ENCODE data around the gene FADD. TPM values are rescaled to one million over a fixed set of nuclear protein-coding genes. Genes with fewer than 3 reads are reported as not detected.
A peak's percentile ranks its signal among the peaks of the same experiment; 100 is the strongest.

FADD gene
- polyA plus RNA-seq, 3 donors = 5.4 to 9.5 (median 7.7) TPM

DNA sequence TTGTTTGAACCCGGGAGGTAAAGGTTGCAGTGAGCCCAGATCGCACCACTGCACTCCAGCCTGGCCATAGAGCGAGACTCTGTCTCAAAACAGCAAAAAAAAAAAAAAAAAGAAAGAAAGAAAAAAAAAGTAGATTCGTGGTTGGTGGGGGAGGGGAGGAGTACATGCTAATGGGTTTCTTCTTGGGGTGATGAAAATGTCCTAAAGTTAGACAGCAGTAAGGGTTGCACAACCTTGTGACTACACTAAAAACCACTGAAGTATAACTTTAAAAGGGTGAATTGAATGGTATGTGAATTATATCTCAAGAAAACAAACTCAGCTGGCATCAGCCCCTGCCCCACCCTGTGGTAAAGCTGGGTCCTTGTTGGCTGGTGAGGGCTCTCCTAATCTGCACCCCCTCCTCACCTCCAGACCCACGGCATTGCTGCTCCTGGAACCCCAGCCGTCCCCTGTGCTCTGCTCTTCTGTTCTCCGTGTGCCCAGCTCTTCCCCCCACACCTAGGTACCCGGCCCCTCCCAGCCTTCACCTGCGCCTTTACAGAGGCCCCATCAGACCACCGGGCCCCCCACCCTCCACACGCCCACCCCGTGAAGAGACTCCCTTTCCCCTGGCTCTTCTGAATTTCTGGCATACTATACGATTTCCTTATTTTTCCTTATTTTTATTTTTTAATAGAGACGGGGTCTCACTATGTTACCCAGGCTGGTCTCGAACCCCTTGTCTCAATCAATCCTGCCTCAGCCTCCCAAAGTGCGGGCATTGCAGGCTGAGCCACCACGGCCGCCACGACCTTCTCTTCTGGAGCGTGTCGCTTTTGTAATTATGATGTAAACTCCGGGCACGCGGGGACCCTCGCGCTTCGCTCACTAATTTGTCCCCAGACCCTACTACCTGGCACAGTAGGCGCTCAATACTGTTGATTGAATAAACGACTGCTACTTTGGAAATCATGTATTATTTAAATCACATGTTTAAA is 924 bp upstream of the FADD start:
- Histone ChIP-seq H3K79me2 (ENCODE audit: insufficient read depth, low read length) (peaks cover 44% of the 10 kb centered on the region), H3K9ac (ENCODE audit: insufficient read depth, low read length, poor library complexity, severe bottlenecking) (peak overlapping the region; percentile 99), H2AFZ (ENCODE audit: insufficient read depth, low read depth, low read length, poor library complexity, severe bottlenecking) (peak overlapping the region; percentile 85), H3K4me2 (replicated peaks; ENCODE audit: extremely low read depth, low read length, poor library complexity, severe bottlenecking) (peak overlapping the region; percentile 78), H3K4me1 (ENCODE audit: control insufficient read depth in 1 of 2, insufficient read depth in 2 of 2, low read length in 2 of 2) (peaks cover 26 to 36% of the 10 kb centered on the region in 2 donors), H3K36me3 (replicated peaks in 1 of 2; ENCODE audit: control insufficient read depth in 1 of 2, insufficient read depth in 2 of 2, low read length in 2 of 2) (peaks cover 15 to 25% of the 10 kb centered on the region in 2 donors), H3K4me3 (replicated peaks in 1 of 3; ENCODE audit: low read depth in 2 of 3, low read length in 3 of 3) (peak overlapping the region; percentile 81 to 94 (median 83)), H3K9me3 (replicated peaks in 1 of 2; ENCODE audit: control insufficient read depth in 1 of 2, insufficient read depth in 1 of 2, low read length in 2 of 2) (no peaks in the 10 kb centered on the region), H4K20me1 (ENCODE audit: insufficient read depth, low read length) (peaks cover 32% of the 10 kb centered on the region), H3K27ac (ENCODE audit: low read depth in 1 of 2, low read length in 2 of 2) (peak overlapping the region; percentile 65 to 95), H3K27me3 (ENCODE audit: control insufficient read depth in 2 of 2, insufficient read depth in 2 of 2, low read length in 2 of 2) (peaks cover 0 to 2% of the 10 kb centered on the region in 2 donors)
- Mint-ChIP-seq H3K27ac (peak overlapping the region; percentile 91 to 97 (median 95)), H3K4me3 (peak overlapping the region; percentile 89 to 96), H3K27me3 (ENCODE audit: low read depth in 3 of 3) (peaks cover 11 to 21% (median 15%) of the 10 kb centered on the region in 3 donors), H3K36me3 (peaks cover 29 to 30% of the 10 kb centered on the region in 2 donors), H3K9me3 (peaks cover 0 to 3% (median 0%) of the 10 kb centered on the region in 7 donors), H3K4me1 (peaks cover 40% of the 10 kb centered on the region)
- peak; percentile 67 to 74 (median 72) for DNase-seq
- intact Hi-C loops (cut with micrococcal nuclease) = loop anchor here (2.0 to 10.0 kb wide), 5 partner anchors 69 to 905 kb away; partner anchors contain the start of gene PPFIA1 (in 2 of the 2)
- TF ChIP-seq, protein P1, sequence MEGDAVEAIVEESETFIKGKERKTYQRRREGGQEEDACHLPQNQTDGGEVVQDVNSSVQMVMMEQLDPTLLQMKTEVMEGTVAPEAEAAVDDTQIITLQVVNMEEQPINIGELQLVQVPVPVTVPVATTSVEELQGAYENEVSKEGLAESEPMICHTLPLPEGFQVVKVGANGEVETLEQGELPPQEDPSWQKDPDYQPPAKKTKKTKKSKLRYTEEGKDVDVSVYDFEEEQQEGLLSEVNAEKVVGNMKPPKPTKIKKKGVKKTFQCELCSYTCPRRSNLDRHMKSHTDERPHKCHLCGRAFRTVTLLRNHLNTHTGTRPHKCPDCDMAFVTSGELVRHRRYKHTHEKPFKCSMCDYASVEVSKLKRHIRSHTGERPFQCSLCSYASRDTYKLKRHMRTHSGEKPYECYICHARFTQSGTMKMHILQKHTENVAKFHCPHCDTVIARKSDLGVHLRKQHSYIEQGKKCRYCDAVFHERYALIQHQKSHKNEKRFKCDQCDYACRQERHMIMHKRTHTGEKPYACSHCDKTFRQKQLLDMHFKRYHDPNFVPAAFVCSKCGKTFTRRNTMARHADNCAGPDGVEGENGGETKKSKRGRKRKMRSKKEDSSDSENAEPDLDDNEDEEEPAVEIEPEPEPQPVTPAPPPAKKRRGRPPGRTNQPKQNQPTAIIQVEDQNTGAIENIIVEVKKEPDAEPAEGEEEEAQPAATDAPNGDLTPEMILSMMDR (IDR thresholded peaks at IDR 0.05) = no peak
- 77% methylated on average over 9 of the region's 29 CpGs for WGBS (ENCODE audit: insufficient coverage)

DNA sequence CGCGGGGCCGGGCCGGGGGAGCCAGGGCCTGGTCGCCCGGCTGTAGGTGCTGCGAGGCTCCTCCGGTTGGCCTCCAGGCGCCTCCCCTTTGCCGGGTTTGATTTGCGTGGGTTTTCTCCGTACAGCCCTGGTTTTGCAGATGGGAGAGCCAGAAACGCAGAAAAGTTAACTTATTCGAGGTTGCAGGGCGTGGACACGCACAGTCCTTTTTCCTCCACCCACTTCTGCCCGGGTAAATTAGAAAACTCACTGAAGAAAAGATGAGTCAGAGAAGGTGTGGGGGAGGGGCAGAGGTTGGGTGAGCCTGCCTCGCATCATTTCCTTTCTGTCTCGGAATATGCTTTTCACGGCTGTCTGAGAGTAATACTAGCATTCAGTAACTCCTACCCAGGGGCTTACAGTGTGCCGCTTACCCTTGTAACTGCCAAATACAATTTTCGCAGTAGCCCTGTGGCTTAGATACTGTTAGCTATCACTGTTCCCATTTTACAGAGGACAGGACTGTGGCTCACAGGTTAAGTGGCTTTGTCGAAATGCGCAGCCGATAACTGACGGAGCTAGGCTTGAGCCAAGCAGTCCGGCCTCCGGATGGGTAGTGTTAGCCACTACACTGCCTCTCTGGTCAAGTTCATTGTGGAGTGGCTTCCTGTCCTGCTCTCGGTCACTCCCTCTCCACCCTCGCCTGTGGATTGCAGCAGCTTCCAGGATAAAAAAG is 812 bp downstream of the FADD start:
- Histone ChIP-seq H3K9me3 (replicated peaks in 1 of 2; ENCODE audit: control insufficient read depth in 1 of 2, insufficient read depth in 1 of 2, low read length in 2 of 2) (no peaks in the 10 kb centered on the region), H3K4me1 (ENCODE audit: control insufficient read depth in 1 of 2, insufficient read depth in 2 of 2, low read length in 2 of 2) (peaks cover 26 to 36% of the 10 kb centered on the region in 2 donors), H3K4me2 (replicated peaks; ENCODE audit: extremely low read depth, low read length, poor library complexity, severe bottlenecking) (peak overlapping the region; percentile 78), H3K79me2 (ENCODE audit: insufficient read depth, low read length) (peaks cover 50% of the 10 kb centered on the region), H3K27me3 (ENCODE audit: control insufficient read depth in 2 of 2, insufficient read depth in 2 of 2, low read length in 2 of 2) (peaks cover 0 to 2% of the 10 kb centered on the region in 2 donors), H4K20me1 (ENCODE audit: insufficient read depth, low read length) (peaks cover 49% of the 10 kb centered on the region), H3K4me3 (replicated peaks in 1 of 3; ENCODE audit: low read depth in 2 of 3, low read length in 3 of 3) (peak overlapping the region; percentile 81 to 94 (median 83)), H2AFZ (ENCODE audit: insufficient read depth, low read depth, low read length, poor library complexity, severe bottlenecking) (peak overlapping the region; percentile 85), H3K36me3 (replicated peaks in 1 of 2; ENCODE audit: control insufficient read depth in 1 of 2, insufficient read depth in 2 of 2, low read length in 2 of 2) (peaks cover 32 to 43% of the 10 kb centered on the region in 2 donors), H3K27ac (ENCODE audit: low read depth in 1 of 2, low read length in 2 of 2) (peak overlapping the region; percentile 86 to 95), H3K9ac (ENCODE audit: insufficient read depth, low read length, poor library complexity, severe bottlenecking) (peak overlapping the region; percentile 99)
- peak; percentile 86 to 91 (median 90) for DNase-seq
- TF ChIP-seq, protein P1 (IDR thresholded peaks at IDR 0.05) = no peak
- peaks cover 40% of the 10 kb centered on the region for H3K4me1 Mint-ChIP-seq
- H3K27me3 Mint-ChIP-seq (ENCODE audit: low read depth in 3 of 3) = peaks cover 7 to 16% (median 11%) of the 10 kb centered on the region in 3 donors
- H3K4me3 Mint-ChIP-seq = peak overlapping the region; percentile 89 to 91
- intact Hi-C loops (cut with micrococcal nuclease) = loop anchor here (2.0 to 10.0 kb wide), 5 partner anchors 67 to 907 kb away; partner anchors contain the start of gene PPFIA1 (in 2 of the 2)
- peaks cover 47% of the 10 kb centered on the region in 2 donors for H3K36me3 Mint-ChIP-seq
- H3K9me3 Mint-ChIP-seq = peaks cover 0 to 3% (median 0%) of the 10 kb centered on the region in 7 donors
- WGBS (ENCODE audit: insufficient coverage) = 14% methylated on average over 19 of the region's 30 CpGs
- H3K27ac Mint-ChIP-seq = peak overlapping the region; percentile 94 to 99 (median 95)
